GM12865 (cell line): ENCODE measurements around the gene SMPD3.

Experiments used
- DNase-seq: peaks from one replicate; pipeline ENCODE4 v3.0.0; 2010; ENCODE audit warnings: low read depth
- H3K4me3 ChIP-seq: 2 replicates; pipeline ENCODE4 v1.5.1; 2011; ENCODE audit warnings: mild to moderate bottlenecking, low read depth, low read length, control low read depth
- CTCF ChIP-seq: IDR thresholded peaks from 2 replicates; pipeline ENCODE4 v1.5.1; 2011; ENCODE audit warnings: low read length, control low read depth, low read depth, inconsistent platforms; ENCODE audit not compliant: insufficient read depth; ENCODE audit errors: missing control alignments

SMPD3 gene

GRCh38 chr16:68353366-68353765, 94.9 kb downstream of the SMPD3 start:
- TF ChIP-seq CTCF: no peak
- DNase-seq: no peak
- no peak overlapping the region for H3K4me3 ChIP-seq

GRCh38 chr16:68351991-68352431, 96.3 kb downstream of the SMPD3 start:
- DNase-seq: no peak

GRCh38 chr16:68351463-68351862, 96.8 kb downstream of the SMPD3 start:
- no peak for TF ChIP-seq CTCF
- H3K4me3 ChIP-seq: no peak overlapping the region
- no peak for DNase-seq

More at GRCh38 chr16:68351991-68352431, 96.3 kb downstream of the SMPD3 start:
- no peak overlapping the region for H3K4me3 ChIP-seq
- no peak for TF ChIP-seq CTCF

- TF ChIP-seq CTCF: no peak
- DNase-seq: no peak
- no peak overlapping the region for H3K4me3 ChIP-seq
Measured at GRCh38 chr16:68350813-68351350, 97.4 kb downstream of the SMPD3 start.

- DNase-seq: no peak
- no peak overlapping the region for H3K4me3 ChIP-seq
- TF ChIP-seq CTCF: no peak
Measured at GRCh38 chr16:68349838-68350410, 98.4 kb downstream of the SMPD3 start.

- no peak for DNase-seq
- TF ChIP-seq CTCF: no peak
- H3K4me3 ChIP-seq: no peak overlapping the region
Measured at GRCh38 chr16:68348639-68349445, 99.5 kb downstream of the SMPD3 start.
